ENCODE results near the gene MAP7.
"Not testable (repeated sequence)": the region's sequence is repeated elsewhere in the genome, so short reads cannot be mapped to it uniquely, and the experiment has no call there.

DNA sequence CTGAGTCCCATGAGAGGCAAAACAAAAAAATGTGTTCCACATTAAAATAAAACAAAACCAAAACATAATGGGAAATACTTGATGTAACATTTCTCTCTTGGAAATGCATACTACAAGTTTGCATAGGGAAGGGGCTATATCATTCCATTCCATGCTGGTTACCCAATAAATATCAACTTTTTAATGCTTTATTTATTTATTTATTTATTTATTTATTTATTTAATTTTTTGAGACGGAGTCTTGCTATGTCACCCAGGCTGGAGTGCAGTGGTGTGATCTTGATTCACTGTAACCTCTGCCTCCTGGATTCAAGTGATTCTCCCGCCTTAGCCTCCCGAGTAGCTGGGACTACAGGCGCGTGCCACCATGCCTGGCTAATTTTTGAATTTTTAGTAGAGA lies 118.9 kb downstream of the MAP7 start:
- TF ChIP-seq POLR2A (IDR thresholded peaks at IDR 0.05; ENCODE audit: extremely low read depth, insufficient read length); CTCF (IDR thresholded peaks at IDR 0.05; ENCODE audit: low read depth, low read length); MYC (IDR thresholded peaks at IDR 0.05; ENCODE audit: low read depth, low read length); MAX (IDR thresholded peaks at IDR 0.05; ENCODE audit: low read depth, low read length): not testable (repeated sequence)

Measured in NB4 (cell line).